Fibroblast of lung (primary cell): Measurements from ENCODE around the gene DNAH9.

Experiments
- CTCF ChIP-seq, 2 donors: IDR thresholded peaks in 1 of 2; conservative IDR thresholded peaks in 1 of 2; 1 replicate in 1 of 2; 2 replicates in 1 of 2; pipeline ENCODE4 v1.5.1; 2011 to 2012; ENCODE audit warnings: low read length in 2 of 2, control low read depth in 1 of 2, inconsistent platforms in 1 of 2, low read depth in 1 of 2, mild to moderate bottlenecking in 1 of 2
- EZH2 ChIP-seq: IDR thresholded peaks from 2 replicates; pipeline ENCODE4 v1.5.1; 2012; ENCODE audit warnings: low read length, control low read depth, mild to moderate bottlenecking; ENCODE audit errors: missing control alignments

DNA sequence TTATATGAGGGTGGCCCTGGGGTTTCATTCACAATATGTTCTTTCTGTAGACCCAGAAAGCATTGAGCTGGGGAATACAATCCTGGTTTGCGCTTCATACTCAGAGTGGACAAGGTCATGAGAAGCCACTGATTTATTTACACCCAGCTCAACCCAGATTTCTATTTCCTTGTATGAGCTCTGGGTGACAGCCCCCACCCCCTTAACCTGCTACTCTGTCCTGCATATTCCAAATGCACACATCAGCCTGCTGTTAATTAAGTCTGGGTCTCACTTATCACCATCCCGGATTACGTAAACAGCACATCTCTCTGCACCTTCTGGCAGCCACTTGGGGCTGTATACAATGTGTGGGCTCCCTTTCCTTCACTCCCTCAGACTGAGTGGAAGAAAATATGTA lies 102.4 kb downstream of the DNAH9 start:
- TF ChIP-seq CTCF (conservative IDR thresholded peaks at IDR 0.05 in 1 of 2, IDR thresholded peaks at IDR 0.05 in 1 of 2; ENCODE audit: low read depth in 1 of 2, low read length in 2 of 2) (no peak), EZH2 (no peak)
